Activated CD4-positive, CD25-positive, alpha-beta regulatory T cell treated with anti-CD3 and anti-CD28 coated beads, Interleukin-2, amount 50 U/mL, for 16 hours (primary cell): ENCODE results near the gene BTBD7.

ENCODE experiments used
- DNase-seq: peaks from one replicate; pipeline ENCODE4 v3.0.0-alpha.2; 2020; ENCODE audit warnings: low read depth, low spot score

BTBD7 gene

DNA sequence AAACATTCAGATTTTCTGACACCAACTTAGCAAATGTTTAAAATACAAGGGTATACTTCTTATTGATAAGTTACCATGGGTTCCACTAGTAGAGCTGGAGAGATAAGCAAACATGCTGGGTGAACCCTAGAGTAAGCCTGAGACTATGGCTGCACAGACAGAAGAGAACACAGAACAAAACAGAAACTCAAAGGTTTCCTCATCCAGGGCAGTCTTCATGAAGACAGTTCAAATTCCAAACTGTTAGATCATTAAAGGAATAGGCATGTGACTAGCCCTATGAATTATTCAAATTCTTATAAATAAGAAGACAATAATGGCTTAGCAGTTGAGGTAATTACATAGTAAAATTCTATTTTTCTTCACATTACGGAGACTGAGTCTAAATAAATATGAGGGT is 28.1 kb downstream of the BTBD7 start:
- DNase-seq = no peak

DNA sequence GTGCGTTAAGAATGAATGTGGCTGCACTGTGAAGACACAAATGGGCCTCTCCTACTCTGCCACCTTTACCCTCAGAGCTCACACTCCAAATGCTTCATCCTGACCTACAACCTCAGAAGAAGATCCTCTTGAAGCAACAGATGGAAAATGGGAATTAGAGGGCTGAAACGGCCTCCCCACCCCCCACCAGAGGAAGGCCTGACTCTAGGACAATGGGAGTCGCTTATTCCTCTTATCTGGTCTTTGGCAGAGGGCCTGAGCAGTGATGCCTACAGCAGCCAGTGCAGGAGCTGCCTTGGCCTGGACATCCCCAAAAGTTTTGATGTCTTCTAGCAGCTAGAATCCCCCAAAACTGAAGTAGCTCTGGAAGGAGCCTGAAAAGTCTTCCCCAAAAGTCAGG is 29.2 kb downstream of the BTBD7 start:
- DNase-seq = no peak

DNA sequence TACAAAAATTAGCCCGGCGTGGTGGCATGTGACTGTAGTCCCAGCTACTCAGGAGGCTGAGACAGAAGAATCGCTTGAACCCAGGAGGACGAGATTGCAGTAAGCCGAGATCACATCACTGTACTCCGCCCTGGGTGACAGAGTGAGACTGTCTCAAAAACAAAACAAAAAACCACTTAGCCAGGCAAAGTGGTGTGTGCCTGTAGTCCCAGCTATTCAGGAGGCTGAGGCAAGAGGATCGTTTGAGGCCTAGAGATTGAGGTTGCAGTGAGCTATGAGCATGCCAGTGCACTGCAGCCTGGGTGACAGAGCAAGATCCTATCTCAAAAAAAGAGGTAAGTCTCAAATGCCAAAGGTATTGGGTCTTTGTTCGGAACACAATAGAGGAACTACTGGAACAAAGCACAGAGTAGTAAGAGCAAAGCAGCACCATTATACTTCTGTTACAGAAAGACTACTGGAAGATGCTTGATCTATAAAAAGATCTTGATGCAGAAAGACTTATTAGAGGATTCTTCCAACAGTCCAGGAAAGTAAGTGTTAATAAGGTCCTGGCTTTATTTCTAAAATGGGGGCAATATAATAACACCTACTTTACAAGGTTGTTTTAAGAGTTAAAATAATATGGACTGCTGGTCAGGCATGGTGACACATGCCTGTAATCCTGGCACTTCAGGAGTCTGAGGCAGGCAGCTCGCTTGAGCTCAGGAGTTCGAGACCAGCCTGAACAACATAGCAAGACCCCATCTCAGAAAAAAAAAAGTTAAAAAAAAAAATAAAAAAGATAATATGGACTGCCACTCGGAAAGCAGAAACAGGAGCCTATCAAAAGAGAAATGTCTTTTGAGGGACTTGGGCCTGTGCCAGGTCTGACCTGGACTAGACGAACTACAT is 29.9 kb downstream of the BTBD7 start:
- DNase-seq = no peak

DNA sequence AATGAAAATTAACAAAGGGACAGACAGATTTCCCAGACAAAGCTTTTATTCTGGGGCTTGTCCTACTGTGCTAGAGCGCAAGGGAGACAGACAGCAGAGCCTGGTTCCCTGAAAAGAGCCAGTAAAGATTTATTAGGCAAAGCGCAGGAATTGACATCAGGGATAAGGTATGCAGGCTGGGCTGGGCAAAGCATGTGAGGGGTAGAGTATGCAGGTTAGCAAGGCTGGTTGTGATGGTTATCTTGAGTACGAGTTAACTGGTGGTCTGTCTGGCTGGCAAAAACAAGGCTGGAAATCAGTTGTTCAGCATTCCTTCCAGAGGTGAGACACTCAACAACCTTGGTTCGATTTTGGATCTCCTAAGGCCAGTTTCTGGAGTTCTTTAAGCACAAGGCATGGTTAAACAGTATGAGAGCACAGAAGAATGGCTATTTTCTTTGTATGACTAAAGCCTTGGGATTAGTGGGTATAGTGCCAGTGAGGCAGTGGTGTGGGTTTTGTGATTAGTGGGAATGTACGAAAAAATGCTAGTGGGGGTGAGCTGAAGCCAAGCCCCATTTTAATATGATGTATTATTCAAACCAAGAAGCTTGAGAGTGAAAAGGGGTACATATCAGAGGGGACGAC is 30.9 kb downstream of the BTBD7 start:
- DNase-seq = no peak

DNA sequence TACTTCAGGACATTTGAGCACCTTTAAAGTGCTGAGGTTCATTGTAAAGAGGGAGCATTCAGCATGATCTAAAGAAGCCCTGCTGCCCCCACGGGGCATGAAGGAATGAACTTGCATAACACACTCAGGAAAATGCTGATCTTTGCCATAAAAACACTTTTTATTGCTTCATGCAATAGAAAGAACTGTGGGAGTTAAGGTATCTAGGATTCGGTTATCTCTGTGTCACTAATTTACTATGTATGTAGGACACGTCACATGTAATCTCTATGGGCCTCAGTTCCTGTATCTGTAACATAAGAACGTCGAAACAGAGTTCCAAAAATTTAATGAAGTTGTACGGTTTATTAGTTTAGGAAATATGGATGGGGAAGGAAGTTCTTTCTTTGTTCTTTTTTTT is 33.0 kb downstream of the BTBD7 start:
- DNase-seq = no peak

DNA sequence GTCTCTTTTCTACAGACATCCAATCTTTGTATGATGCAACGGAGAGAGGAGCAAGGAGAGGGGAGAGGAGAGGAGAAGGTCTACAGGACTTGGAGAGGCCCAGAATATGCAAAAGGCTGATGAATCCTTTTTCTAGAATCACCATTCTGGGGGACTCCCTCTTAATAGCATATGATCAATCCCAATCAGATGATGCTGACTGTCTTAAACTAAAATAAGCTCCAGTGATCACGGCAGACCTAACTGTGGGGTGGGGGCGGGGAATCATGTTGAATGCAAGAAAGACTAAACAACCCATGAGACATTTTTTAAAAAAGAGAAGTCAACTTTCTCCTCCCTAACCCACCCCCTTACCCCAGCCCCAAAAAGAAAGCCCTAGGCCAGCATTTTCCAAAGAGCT is 33.4 kb downstream of the BTBD7 start:
- no peak for DNase-seq

DNA sequence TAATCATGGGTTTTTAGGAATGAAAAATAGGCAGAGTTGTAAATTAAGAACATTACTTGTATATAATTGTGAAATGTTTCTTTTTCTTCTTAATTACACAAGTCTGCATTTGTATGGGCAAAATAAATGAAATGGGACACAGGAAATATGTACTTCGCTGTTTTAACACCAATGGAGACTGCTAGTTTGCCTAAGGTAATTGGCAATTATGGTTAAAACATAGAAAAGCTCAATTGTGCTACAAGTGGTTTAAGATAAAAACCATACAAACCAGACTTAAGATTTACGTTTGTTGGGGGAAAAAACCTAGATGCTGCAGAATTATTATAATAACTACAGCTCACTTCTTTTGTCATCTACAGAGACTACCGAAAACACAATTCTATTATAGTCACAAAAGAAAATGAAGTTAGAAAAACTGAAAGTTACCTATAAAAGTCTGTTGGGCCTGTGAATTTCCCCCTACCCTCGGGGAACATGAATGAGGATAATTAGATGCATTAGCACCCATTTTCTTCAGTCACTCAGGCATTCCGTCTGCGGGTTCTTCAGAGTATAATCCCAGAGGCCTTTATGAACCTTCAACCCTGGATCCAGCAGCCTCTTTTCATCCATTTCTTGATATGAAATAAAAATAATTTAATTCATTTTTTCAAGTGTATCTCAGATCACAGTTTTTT is 37.2 kb downstream of the BTBD7 start:
- no peak for DNase-seq

DNA sequence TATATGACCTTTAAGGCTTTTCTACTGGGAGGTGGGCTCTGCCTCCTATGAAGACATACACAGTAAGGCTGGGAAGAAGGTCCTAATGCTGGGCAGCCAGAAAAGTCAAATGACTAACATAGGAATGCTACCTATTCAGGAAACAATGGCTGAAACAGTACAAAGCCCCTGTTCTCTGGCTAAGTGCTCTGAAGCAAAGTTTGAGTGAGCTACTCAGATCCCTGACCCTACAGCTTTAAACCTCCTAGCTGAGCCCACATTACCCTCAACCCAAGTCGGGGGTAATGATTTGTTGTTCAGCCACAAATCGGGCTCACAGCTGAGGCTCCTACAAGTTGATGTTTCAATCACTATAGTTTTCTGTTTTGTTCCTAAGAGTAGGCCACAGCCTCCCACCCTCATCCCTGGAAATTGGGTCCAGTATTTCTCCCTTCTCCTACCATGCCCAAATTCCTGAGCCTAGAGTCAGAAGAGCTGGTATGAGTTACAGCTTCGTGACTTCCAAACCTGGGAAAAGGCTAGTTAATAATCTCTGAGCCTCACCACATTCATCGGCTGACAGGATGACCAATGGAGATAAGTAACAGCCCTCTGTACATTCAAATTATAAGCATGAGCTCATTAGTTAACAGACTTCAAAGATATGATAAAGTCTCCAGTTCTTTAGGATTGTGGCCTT is 46.5 kb downstream of the BTBD7 start:
- no peak for DNase-seq

DNA sequence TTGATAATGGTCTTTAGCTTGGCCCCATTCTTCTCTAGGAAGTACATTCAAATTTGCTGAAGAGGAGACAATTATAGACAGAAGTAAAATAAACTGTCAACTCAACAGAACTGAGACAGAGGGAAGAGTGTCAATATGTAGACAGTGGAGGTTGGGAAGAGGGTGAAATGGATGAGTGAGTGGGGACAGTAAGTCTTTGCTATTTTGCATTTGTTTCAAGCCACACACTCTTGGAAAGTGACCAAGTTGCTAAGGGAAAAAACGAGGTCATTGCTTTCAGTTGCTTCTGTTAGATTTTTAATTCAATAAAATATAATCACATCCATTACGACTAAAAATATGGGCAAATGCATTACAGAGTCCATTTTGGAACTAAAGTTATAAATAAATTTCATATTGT is 47.8 kb downstream of the BTBD7 start:
- no peak for DNase-seq

DNA sequence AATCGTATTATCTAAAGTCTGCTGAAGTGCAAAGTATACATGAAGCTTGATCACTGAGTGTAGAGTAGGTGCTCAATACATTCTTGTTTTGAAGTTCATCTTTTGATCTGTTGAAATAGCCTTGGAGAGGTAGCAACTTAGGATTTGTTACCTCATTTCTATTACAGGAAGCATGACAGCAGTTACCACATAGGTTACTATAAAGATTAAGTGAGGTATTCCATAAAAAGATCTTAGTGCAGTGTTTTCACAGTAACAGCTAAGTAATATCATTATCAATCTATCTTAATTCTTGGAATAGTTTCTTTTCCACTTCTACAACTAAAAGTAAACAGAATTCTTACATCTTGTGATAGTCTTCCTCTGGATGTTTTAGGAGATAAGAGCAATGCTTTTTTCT is 50.9 kb downstream of the BTBD7 start:
- DNase-seq = no peak

DNA sequence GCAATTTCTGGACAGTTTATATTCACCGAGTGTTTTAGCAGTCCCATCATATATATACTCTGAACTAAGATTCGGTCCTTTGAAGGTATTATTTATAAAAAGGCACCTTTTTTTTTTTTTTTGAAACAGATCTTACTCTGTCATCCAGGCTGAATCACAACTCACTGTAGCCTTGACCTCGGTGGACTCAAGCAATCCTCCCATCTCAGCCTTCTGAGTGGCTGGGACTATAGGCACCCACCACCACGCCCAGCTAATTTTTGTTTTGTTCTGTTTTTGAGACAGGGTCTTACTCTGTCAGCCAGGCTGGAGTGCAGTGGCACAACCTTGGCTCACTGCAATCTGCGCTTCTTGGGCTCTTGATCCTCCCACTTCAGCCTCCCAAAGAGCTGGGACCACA is 52.1 kb downstream of the BTBD7 start:
- DNase-seq = no peak

DNA sequence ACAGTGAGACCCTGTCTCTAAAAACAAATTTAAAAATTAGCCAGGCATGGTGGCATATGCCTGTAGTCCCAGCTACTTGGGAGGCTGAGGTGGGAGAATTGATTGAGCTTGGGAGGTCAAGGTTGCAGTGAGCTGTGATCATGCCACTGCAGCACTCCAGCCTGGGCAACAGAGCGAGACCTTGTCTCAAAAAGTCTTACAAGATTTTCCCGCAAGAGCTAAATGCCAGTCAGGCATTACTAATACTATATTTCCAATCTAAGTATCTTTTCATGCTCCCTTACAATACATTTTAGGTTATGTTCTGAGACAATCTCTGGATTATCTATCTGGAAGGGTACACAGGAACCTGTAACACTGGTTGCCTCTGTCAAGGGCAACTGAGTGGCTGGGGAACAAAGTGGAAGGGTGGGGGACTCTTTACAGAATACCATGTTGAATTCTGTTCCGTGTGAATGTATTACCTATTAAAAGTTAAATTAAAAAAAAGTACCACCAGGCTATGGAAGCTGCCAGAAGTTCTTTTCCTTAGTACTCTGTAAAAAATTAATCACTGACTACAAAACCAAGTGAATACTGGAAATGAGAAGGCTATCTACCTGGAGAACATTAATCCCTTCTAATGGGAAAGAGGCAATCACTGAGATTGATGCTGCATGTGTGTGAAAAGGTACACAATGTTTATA is 56.7 kb downstream of the BTBD7 start:
- no peak for DNase-seq

DNA sequence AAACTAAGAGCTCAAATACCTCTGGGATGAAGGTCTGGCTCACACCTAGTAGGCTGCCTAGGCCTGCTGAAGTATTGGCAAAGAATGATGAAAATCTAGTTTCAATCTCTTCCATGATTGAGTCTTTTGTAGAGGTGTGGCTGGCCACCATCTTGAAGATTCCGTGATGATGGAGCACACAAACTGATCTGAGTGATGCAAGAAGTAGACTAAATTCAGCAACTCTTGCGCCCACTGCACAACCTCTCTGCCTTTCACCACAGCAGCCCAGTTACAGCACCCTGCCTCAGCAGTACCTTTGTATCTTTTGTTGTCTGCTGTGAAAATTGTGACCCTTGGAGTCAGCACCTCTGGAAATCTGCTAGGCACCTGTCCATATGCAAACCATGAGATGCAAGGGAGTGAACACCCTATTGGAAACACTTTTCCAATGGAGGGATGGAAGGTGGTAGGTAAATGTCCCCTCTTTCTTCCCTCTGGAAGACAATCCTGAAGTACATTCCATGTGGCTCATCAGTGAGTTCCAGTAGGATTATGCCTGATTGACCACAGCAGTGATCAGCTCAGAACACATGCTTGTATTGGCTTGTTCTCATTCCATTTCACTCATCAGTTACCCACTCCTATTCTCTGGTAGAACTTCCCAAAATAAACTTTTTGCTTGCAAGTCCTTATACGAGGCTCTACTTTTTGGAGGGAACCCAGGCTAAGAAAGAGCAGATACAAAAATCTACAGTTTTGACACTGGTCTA is 58.6 kb downstream of the BTBD7 start:
- no peak for DNase-seq

DNA sequence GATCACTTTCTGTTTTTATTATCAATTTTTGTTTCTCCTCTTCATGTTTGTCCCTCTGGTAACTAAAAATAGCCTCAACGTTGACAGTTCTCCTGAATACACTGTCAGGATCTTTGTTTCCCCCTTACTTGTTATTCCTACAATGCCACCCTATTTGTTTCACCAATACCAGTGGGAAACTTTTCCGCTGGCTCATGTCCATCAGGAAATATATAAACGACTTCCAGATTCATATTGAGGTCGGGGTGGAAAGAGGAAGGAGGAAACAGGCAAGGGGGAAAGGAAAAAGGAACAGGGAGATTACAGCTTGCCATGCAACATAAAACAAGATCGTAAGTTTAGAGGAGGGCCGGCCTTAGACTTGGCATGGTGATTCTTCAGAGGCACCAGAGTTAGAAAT is 61.7 kb downstream of the BTBD7 start:
- no peak for DNase-seq

DNA sequence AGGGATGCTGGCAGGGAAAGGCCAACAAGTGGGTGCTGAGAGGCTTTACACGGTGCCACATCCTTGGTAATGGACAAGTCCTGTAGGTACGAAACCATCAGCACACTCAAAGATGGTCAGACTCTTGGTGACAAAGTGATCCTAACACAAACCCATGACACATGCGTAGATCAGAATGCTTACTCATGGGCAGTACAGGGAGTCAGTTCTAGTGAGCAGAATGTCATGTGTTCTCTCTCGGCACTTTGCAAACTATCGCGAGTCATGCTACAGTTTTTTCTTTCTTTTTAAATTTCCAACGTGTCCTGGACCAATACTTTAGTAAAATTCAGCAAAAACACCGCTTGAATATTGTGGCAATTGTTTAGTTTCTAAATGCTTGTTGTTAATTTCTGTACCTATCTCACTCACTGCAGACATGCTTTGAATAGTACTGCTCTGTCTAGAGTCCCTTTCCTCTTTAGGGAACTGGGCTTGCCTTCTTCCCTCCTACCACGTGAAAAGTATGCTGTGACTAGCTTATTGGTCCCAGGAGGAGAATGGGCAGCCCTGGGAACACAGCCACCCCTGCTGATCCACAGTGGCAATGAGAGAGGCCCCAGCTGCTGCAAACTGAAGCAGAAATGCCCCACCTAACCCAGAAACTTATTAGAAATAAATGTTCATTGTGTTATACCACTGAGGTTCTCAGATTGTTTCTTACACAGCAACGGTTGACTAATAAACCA is 63.3 kb downstream of the BTBD7 start:
- DNase-seq = no peak

DNA sequence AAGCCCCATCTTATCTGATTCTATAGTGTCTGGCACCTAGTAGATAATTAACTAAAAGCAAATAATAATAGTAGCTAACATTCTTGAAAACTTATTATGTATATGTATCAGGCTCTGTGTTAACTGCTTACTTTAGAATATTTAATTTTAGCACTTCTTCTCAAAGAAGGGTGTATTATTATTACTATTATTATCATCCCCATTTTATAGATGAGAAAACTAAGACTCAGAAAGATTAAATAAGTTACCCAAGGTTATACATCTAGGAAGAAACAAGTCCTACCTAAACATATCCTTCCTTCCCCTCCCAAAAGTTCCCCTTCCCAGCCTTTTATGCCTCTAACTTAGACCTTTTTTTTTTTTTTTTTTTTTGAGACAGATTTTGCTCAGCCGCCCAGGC is 64.4 kb downstream of the BTBD7 start:
- DNase-seq = no peak

DNA sequence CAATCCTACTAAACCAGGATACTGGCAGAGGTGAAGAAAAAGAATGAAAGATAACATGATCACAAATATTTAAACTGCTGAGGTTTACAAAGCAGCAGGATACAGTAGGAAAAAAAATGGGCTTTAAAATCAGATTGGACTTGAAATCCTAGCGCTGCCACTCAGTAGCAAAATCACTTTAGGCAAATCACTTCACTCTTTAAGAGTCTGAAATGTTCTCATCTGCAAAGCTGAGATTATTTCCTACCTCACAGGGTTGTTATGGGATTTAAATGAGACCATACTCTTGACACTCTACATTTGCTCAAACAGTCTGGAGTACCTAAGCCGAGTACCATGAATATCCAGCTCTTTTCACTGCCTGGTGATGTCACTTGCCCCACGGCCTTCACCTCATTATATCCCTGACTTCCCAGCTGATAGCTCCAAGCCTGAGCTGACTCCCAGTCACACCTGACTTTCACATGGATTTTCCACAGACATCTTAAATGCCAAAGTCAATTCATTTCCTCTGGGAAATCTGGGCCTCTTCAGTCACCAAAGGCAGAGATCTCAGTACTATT is 65.6 kb downstream of the BTBD7 start:
- DNase-seq = no peak

DNA sequence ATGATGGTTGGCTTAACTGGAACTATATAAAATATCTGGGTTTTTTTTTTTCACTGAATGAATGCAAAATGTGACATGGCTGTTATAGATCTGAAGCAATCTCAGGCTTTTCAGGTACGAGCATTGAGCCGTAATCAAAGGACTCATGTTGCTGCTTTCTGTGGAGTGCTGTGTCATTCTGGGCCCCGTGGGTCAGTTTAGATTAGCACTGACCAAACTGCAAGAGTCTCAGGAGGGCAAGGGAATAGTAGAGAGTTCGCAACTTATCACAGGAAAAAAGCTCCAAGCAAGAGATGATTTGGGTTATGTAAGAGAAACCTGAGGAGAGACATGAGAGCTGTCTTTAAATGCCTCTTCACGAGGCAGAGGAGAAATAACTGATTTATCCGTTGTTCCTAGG is 66.7 kb downstream of the BTBD7 start:
- no peak for DNase-seq

DNA sequence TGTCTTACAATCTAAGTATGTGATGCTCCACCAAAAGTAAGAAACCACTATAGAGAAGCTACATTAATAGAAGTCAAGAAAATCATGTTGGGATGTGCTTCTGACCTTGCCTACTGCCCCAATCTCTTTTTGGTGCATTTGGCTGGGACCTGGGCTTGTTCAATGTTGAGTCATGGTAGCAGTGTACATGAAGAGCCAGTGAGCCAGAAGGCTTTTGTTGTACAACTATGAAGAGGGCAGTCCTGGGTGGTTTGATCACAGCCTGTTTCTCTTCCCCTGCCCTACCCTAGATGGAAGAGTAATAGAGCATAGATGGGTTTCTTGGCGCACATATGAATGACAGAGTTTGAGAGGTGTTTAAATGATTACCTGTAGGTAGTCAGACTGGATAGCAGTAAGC is 69.4 kb downstream of the BTBD7 start:
- no peak for DNase-seq

DNA sequence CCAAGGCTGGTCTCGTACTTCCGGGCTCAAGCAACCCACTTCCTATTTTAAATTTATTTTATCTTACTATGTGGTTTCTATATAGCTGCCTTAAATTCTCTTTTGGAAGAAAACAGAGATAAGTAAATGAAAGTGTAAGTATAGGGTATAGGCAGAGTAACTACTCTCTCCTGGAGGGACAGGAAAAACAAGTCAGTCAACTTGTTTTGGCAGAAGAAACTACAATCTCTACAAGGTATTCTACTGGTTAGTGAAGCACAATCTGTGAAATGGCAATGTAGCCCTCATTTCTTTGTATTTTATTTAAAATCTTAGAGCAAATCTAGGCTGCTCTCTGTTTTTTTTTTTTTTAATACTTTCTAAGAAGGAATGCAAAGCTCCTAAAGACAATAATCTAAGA is 70.4 kb downstream of the BTBD7 start:
- no peak for DNase-seq
